Lower leg skin (tissue), 3 donors: ENCODE results near the gene TBCD.

Source experiments
- POLR2A ChIP-seq, 2 donors: fragments of 450-650 bp; IDR thresholded peaks; one replicate each; pipeline ENCODE4 v1.6.1; 2016 to 2017; ENCODE audit warnings: antibody characterized with exemption in 2 of 2, mild to moderate bottlenecking in 1 of 2, moderate library complexity in 1 of 2
- TF ChIP-seq, protein P1 (sequence below), 3 donors: fragments of 450-650 bp; IDR thresholded peaks; one replicate each; pipeline ENCODE4 v1.5.1; 2016; ENCODE audit warnings: antibody characterized with exemption in 3 of 3, mild to moderate bottlenecking in 3 of 3, moderate library complexity in 2 of 3

DNA sequence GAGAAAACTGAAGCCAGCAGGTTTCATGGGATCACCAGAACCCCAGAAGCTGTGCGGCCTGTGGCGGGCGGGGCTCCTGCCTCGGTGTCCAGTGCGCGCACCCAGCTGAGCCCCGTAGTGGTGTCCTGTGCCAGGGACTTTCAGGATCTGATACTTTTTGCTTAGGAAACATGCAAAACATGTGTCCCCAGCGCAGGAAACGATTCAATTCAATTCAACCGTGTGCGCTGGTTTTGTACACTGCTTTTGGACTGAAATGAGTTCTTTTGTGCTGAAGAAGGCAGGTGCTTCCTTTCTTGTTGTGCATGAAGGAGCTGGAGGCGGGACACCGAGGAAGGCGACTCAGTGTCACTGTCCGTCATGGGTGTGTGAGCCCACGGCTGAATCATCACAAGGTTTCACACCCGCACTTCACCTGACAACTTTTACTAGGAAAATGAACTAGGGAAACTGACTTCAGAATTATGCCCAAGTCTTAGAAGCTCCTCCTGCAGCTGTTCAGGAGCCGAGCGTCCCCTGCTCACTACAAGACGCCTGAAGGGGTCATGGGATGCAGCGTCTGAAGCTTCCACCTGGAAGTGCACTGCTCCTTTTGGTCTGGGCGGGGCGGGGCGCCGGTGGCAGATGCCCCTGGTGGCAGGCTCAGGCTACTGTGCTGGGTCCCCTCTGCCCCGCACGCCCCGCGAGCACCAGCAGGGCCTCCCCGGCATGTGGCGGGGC lies 119.4 kb downstream of the TBCD start:
- TF ChIP-seq, protein P1, sequence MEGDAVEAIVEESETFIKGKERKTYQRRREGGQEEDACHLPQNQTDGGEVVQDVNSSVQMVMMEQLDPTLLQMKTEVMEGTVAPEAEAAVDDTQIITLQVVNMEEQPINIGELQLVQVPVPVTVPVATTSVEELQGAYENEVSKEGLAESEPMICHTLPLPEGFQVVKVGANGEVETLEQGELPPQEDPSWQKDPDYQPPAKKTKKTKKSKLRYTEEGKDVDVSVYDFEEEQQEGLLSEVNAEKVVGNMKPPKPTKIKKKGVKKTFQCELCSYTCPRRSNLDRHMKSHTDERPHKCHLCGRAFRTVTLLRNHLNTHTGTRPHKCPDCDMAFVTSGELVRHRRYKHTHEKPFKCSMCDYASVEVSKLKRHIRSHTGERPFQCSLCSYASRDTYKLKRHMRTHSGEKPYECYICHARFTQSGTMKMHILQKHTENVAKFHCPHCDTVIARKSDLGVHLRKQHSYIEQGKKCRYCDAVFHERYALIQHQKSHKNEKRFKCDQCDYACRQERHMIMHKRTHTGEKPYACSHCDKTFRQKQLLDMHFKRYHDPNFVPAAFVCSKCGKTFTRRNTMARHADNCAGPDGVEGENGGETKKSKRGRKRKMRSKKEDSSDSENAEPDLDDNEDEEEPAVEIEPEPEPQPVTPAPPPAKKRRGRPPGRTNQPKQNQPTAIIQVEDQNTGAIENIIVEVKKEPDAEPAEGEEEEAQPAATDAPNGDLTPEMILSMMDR (IDR thresholded peaks at IDR 0.05) = no peak
- no peak for TF ChIP-seq POLR2A (IDR thresholded peaks at IDR 0.05)
